Smooth muscle cell (in vitro differentiated cells): ENCODE data around the gene PLEK. TPM values are rescaled to one million over a fixed set of nuclear protein-coding genes. Genes with fewer than 3 reads are reported as not detected.

ENCODE experiments used
- DNase-seq: peaks from one replicate; lab custom pipeline; 2025; ENCODE audit not compliant: unreplicated experiment; lab: John Stamatoyannopoulos, UW
- H2AFZ ChIP-seq: fragments of 200-600 bp; sonication (generic); 2 replicates; pipeline ENCODE4 v1.6.0; 2016; ENCODE audit warnings: antibody characterized with exemption, low read depth, mild to moderate bottlenecking
- H3F3A ChIP-seq: fragments of 200-600 bp; sonication (generic); 2 replicates; pipeline ENCODE4 v1.6.0; 2017; ENCODE audit warnings: antibody characterized with exemption, low read depth
- H3K27ac ChIP-seq: fragments of 200-600 bp; sonication (generic); 2 replicates; pipeline ENCODE4 v1.5.1; 2016; ENCODE audit warnings: low read depth, mild to moderate bottlenecking
- H3K27me3 ChIP-seq: fragments of 200-600 bp; sonication (generic); 2 replicates; pipeline ENCODE4 v1.6.1; 2016; ENCODE audit warnings: low read depth, mild to moderate bottlenecking
- H3K36me3 ChIP-seq: fragments of 200-600 bp; sonication (generic); 2 replicates; pipeline ENCODE4 v1.5.1; 2016; ENCODE audit warnings: low read depth
- H3K4me1 ChIP-seq: fragments of 200-600 bp; sonication (generic); 2 replicates; pipeline ENCODE4 v1.5.1; 2016; ENCODE audit warnings: low read depth
- H3K4me2 ChIP-seq: fragments of 200-600 bp; sonication (generic); 2 replicates; pipeline ENCODE4 v1.6.0; 2016; ENCODE audit warnings: mild to moderate bottlenecking
- H3K4me3 ChIP-seq: fragments of 200-600 bp; sonication (generic); 2 replicates; pipeline ENCODE4 v1.5.1; 2016; ENCODE audit warnings: mild to moderate bottlenecking
- H3K79me2 ChIP-seq: fragments of 200-600 bp; sonication (generic); 2 replicates; pipeline ENCODE4 v1.6.0; 2016; ENCODE audit warnings: low read depth, mild to moderate bottlenecking
- H3K9ac ChIP-seq: fragments of 200-600 bp; sonication (generic); 2 replicates; pipeline ENCODE4 v1.6.0; 2016; ENCODE audit warnings: low read depth
- H3K9me3 ChIP-seq: fragments of 200-600 bp; sonication (generic); replicated peaks from 2 replicates; pipeline ENCODE4 v1.5.1; 2016; ENCODE audit warnings: low read depth
- H4K20me1 ChIP-seq: fragments of 200-600 bp; sonication (generic); 2 replicates; pipeline ENCODE4 v1.6.0; 2016; ENCODE audit warnings: low read depth
- WGBS: methylation state at CpG from one replicate; pipeline ENCODE4 v1.1.7; 2016; ENCODE audit warnings: low lambda C conversion rate; 5-methylcytosine and 5-hydroxymethylcytosine counted together
- polyA plus RNA-seq: library from polyadenylated mRNA; unstranded; fragments of >200 nt; fragmentation: Nextera tagmentation; extraction: Ambion mirVana; gene quantifications from 2 replicates; pipeline ENCODE4 v1.2.1, GENCODE V29; 2016
- total RNA-seq: library from RNA; depleted of rRNA; stranded (reverse); fragments of >200 nt; gene quantifications from 2 replicates; pipeline ENCODE4 v1.2.3, GENCODE V29; 2014
- TF ChIP-seq, protein P1 (sequence below): fragments of 200-600 bp; sonication (generic); IDR thresholded peaks from 2 replicates; pipeline ENCODE4 v1.5.1; 2017; ENCODE audit warnings: borderline replicate concordance, mild to moderate bottlenecking, antibody characterized with exemption; ENCODE audit not compliant: insufficient read depth, poor library complexity, severe bottlenecking

PLEK gene
- total and polyA plus RNA-seq, 2 experiments from 2014 or later = not detected

DNA sequence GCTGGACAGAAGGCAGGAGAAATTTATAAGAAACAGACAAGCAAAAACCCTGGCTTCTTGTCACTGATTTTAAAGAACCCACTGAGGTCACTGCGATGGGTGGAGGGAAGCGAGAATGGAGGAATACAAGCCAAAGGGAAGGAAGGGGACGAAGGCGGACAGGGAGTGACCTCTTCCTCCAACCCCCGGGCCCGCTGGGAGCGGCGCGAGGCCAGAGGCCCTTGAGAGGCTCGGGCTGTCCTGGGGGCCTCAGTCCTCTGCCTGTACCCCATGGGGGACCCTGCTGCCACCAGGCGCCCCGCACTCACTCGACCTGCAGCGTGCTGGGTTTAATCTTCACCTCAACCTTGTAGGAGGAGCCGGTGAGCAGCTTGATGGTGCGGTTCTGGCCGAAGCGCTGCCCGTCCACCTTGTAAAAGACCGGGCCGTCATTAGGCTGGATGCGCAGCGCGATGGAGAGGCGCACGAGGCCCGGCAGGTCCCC, 46.1 kb upstream of the PLEK start:
- Histone ChIP-seq H3K27me3 (peaks cover 86% of the 10 kb centered on the region), H3K4me3 (peak overlapping the region; percentile 58), H3K9me3 (no peaks in the 10 kb centered on the region), H3F3A (no peaks in the 10 kb centered on the region), H3K27ac (no peak overlapping the region), H3K4me1 (peaks cover 6% of the 10 kb centered on the region), H3K4me2 (peak overlapping the region; percentile 91), H2AFZ (peak overlapping the region; percentile 93), H4K20me1 (no peaks in the 10 kb centered on the region), H3K36me3 (no peaks in the 10 kb centered on the region), H3K9ac (no peak overlapping the region), H3K79me2 (no peaks in the 10 kb centered on the region)
- no peak for DNase-seq
- WGBS = 2% methylated on average over 27 of the region's 27 CpGs
- TF ChIP-seq, protein P1, sequence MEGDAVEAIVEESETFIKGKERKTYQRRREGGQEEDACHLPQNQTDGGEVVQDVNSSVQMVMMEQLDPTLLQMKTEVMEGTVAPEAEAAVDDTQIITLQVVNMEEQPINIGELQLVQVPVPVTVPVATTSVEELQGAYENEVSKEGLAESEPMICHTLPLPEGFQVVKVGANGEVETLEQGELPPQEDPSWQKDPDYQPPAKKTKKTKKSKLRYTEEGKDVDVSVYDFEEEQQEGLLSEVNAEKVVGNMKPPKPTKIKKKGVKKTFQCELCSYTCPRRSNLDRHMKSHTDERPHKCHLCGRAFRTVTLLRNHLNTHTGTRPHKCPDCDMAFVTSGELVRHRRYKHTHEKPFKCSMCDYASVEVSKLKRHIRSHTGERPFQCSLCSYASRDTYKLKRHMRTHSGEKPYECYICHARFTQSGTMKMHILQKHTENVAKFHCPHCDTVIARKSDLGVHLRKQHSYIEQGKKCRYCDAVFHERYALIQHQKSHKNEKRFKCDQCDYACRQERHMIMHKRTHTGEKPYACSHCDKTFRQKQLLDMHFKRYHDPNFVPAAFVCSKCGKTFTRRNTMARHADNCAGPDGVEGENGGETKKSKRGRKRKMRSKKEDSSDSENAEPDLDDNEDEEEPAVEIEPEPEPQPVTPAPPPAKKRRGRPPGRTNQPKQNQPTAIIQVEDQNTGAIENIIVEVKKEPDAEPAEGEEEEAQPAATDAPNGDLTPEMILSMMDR = no peak

DNA sequence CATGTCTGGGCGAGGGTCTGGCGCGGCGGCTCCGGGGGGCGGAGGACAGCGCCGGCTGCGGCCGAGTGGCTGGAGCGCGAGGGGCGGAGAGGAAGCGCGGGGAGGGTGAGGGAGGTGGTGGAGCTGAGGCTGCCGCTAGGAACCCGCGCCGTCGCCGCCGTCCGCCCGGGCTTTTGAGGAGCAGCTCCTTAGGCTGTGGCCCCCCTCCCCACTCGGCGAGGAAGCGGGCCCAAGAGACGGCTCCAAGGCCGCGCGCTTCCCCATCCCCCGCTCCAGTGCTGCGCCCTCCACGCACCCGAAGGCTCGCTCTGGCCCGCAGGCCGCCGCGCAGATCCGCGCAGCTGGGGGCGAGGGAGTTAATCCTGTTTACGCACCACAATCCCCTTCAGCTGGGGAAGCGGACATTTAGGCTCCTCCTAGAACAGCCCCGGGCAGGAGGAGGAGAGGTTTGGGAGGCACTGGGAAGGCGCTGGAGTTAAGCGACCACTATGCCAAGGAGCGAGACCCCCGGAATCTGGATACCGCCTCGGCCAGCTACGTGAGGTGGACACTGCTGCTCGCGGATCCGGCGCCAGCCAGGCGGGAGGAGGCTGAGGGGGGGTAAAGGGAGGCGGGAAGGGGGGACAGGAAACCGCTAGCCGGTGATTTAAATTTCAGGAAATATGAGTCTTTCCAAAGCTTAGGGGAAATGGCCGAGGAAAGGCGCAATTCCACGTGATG, 45.5 kb upstream of the PLEK start, which contains the start of gene CNRIP1:
TSS of gene CNRIP1 (minus strand) at position 552 of the 720 bp plus-strand sequence. CDS start at position 3, 549 bp downstream.
- TF ChIP-seq, protein P1 = no peak
- Histone ChIP-seq H3K9ac (no peak within 1 kb of the TSS), H3K9me3 (no peaks in the 10 kb centered on the region), H3K4me1 (peaks cover 6% of the 10 kb centered on the region), H3K79me2 (no peaks in the 10 kb centered on the region), H3K4me2 (peak within 1 kb of the TSS; percentile 91), H4K20me1 (no peaks in the 10 kb centered on the region), H2AFZ (peak within 1 kb of the TSS; percentile 93), H3K4me3 (peak within 1 kb of the TSS; percentile 58), H3K27me3 (peaks cover 89% of the 10 kb centered on the region), H3K36me3 (no peaks in the 10 kb centered on the region), H3F3A (no peaks in the 10 kb centered on the region), H3K27ac (no peak within 1 kb of the TSS)
- under 1% methylated on average over 61 of the region's 64 CpGs for WGBS
- peak; percentile 48 for DNase-seq

DNA sequence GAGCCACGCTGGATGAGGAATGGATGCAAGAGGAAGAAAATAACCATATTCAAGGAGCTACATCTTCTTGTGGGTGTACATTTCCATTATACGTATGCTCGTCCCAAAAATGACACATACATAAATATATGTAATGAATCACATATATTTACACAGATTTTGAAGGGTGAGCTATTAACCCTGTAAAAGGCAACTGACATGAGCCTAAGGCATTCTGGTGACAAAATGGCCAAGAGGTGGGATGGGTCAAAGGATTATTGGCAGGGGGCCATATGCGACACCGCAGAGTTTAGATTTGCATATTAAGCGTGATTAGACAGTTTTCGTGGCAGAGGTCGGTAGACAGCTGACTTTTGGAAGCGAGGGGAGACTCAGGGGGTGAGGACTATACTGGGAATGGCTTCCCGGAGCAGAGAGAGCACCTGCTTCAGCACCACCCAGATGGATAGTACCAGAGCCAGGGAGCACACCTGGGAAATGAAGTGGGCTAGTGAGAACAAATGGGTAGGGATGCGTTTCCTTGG, 44.9 kb upstream of the PLEK start:
- H3K79me2 ChIP-seq = no peaks in the 10 kb centered on the region
- H3K4me3 ChIP-seq = peak overlapping the region; percentile 58
- no peaks in the 10 kb centered on the region for H3F3A ChIP-seq
- no peak overlapping the region for H3K9ac ChIP-seq
- H3K36me3 ChIP-seq = no peaks in the 10 kb centered on the region
- peak overlapping the region; percentile 91 for H3K4me2 ChIP-seq
- no peak for DNase-seq
- no peaks in the 10 kb centered on the region for H3K9me3 ChIP-seq
- H3K27ac ChIP-seq = no peak overlapping the region
- TF ChIP-seq, protein P1 = no peak
- peaks cover 6% of the 10 kb centered on the region for H3K4me1 ChIP-seq
- H3K27me3 ChIP-seq = peaks cover 94% of the 10 kb centered on the region
- H4K20me1 ChIP-seq = no peaks in the 10 kb centered on the region
- WGBS = 11% methylated on average over 11 of the region's 11 CpGs
- no peak overlapping the region for H2AFZ ChIP-seq
